GM18907 (cell line): ENCODE data around the gene SNRNP48.

Experiments
- ATAC-seq: cut with Tn5 transposase; IDR thresholded peaks from one replicate; pipeline ENCODE4 v1.9.1; 2021; ENCODE audit warnings: mild to moderate bottlenecking, moderate library complexity; ENCODE audit not compliant: unreplicated experiment

The SNRNP48 gene

GRCh38 chr6:7559196-7559595 is 30.8 kb upstream of the SNRNP48 start:
- ATAC-seq: no peak

GRCh38 chr6:7559651-7560385 is 30.2 kb upstream of the SNRNP48 start:
- ATAC-seq: no peak

GRCh38 chr6:7561153-7561964 is 28.6 kb upstream of the SNRNP48 start:
- no peak for ATAC-seq

- no peak for ATAC-seq
Measured at GRCh38 chr6:7562769-7563168, 27.2 kb upstream of the SNRNP48 start.

- ATAC-seq: no peak
Measured at GRCh38 chr6:7566107-7566506, 23.9 kb upstream of the SNRNP48 start.

- no peak for ATAC-seq
Measured at GRCh38 chr6:7566617-7567173, 23.3 kb upstream of the SNRNP48 start.

GRCh38 chr6:7568021-7568420 is 22.0 kb upstream of the SNRNP48 start:
- ATAC-seq: no peak

GRCh38 chr6:7569082-7569481 is 20.9 kb upstream of the SNRNP48 start:
- ATAC-seq: no peak

GRCh38 chr6:7572213-7572943 is 17.6 kb upstream of the SNRNP48 start:
- no peak for ATAC-seq

GRCh38 chr6:7574500-7574899 is 15.5 kb upstream of the SNRNP48 start:
- ATAC-seq: no peak

- ATAC-seq: no peak
Measured at GRCh38 chr6:7578516-7578915, 11.5 kb upstream of the SNRNP48 start.

GRCh38 chr6:7578931-7579330 is 11.1 kb upstream of the SNRNP48 start:
- ATAC-seq: no peak

GRCh38 chr6:7579851-7580250 is 10.1 kb upstream of the SNRNP48 start:
- ATAC-seq: no peak

GRCh38 chr6:7580537-7580926 is 9.5 kb upstream of the SNRNP48 start:
- ATAC-seq: no peak

GRCh38 chr6:7580927-7581618 is 8.9 kb upstream of the SNRNP48 start:
- ATAC-seq: no peak

GRCh38 chr6:7585287-7585930 is 4.6 kb upstream of the SNRNP48 start:
- ATAC-seq: no peak

- no peak for ATAC-seq
Measured at GRCh38 chr6:7587631-7588100, 2.3 kb upstream of the SNRNP48 start.

GRCh38 chr6:7588506-7588905 is 1.5 kb upstream of the SNRNP48 start:
- no peak for ATAC-seq

- ATAC-seq: no peak
Measured at GRCh38 chr6:7589221-7589620, 777 bp upstream of the SNRNP48 start.

- no peak for ATAC-seq
Measured at GRCh38 chr6:7590918-7591302, 912 bp downstream of the SNRNP48 start.
